Activated CD8-positive, alpha-beta T cell treated with anti-CD3 and anti-CD28 coated beads, Interleukin-2, amount 10 ng/mL, durations not matched to agents 7 days and 5 days (primary cell): ENCODE measurements around the gene PCDHGA3. TPM values are rescaled to one million over a fixed set of nuclear protein-coding genes. Genes with fewer than 3 reads are reported as not detected.
A peak's percentile ranks its signal among the peaks of the same experiment; 100 is the strongest.
"Not testable (repeated sequence)": the region's sequence is repeated elsewhere in the genome, so short reads cannot be mapped to it uniquely, and the experiment has no call there.

ENCODE experiments used
- ATAC-seq: fragments of 150-1000 bp; cut with Tn5 transposase; one replicate; pipeline ENCODE4 v1.10.0; 2021; ENCODE audit warnings: moderate library complexity
- CTCF ChIA-PET: fragments of 350-600 bp; sonication (Branson Sonifier 250); formaldehyde crosslinking; loops from one replicate; lab custom pipeline; 2021; ENCODE audit warnings: antibody characterized with exemption; lab: Charles Lee
- POLR2A ChIA-PET: fragments of 350-600 bp; sonication (Branson Sonifier 250); formaldehyde crosslinking; loops from one replicate; lab custom pipeline; 2021; ENCODE audit warnings: antibody characterized with exemption; lab: Charles Lee
- DNase-seq: peaks from one replicate; pipeline ENCODE4 v3.0.0-alpha.2; 2020
- H3K27ac Mint-ChIP-seq: one replicate; pipeline ENCODE4 v1.8.0; 2021; ENCODE audit warnings: mild to moderate bottlenecking, mixed read lengths
- H3K27me3 Mint-ChIP-seq: one replicate; pipeline ENCODE4 v1.8.0; 2021; ENCODE audit warnings: low read depth, mixed read lengths
- H3K36me3 Mint-ChIP-seq: one replicate; pipeline ENCODE4 v1.8.0; 2021; ENCODE audit warnings: low read depth, mixed read lengths
- H3K4me1 Mint-ChIP-seq: one replicate; pipeline ENCODE4 v1.8.0; 2021; ENCODE audit warnings: low read depth, mixed read lengths
- H3K4me3 Mint-ChIP-seq: one replicate; pipeline ENCODE4 v1.8.0; 2021; ENCODE audit warnings: mild to moderate bottlenecking, mixed read lengths
- H3K9me3 Mint-ChIP-seq: one replicate; pipeline ENCODE4 v1.8.0; 2022; ENCODE audit warnings: mixed read lengths; ENCODE audit not compliant: insufficient read depth
- total RNA-seq, 2 experiments: library from RNA; stranded (reverse); gene quantifications; one replicate each; pipeline ENCODE4 v1.2.3, GENCODE V29; 2021

PCDHGA3 gene
- total RNA-seq = not detected

DNA sequence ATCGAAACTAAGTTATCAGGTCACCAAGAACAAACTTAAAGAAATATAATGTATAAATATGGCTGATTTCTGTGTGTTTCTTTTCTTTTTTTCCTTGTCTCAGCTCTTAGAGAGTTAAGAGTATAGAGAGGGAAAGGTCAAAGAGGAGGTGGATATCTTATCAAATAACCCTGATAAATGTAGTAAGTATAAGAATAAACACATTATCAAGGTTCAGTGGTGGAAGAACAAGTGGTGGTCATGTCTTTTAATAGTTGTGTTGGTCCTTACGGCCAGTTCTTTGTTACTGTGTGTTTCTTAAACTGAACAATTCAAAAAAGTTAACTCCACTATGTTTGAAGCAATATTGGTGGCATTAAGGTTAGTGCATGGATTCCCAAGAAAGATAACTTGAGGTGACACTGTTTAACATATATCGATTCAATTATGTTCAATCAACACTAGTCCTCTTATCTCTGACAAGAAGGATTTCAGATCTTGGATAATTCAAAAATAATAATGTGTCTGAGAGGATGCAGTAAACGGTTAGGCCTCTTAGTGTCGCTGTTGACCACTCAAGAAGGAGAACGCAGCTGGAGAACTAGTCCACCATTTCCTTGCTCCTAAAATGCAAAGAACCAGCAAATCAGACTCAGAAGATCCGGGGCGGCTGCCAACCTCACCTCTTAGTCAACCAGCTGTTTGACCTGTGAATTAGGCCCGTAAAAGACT lies at the start of gene PCDHGA3:
TSS of gene PCDHGA3 (plus strand) at position 588 of the 711 bp plus-strand sequence. CDS start 205 bp downstream, outside the sequence.
- ATAC-seq (no peak), DNase-seq (peak; percentile 47)
- peaks cover 17% of the 10 kb centered on the region for H3K27me3 Mint-ChIP-seq
- H3K4me3 Mint-ChIP-seq = peak within 1 kb of the TSS; percentile 55
- ChIA-PET POLR2A (no interaction called here), CTCF (interaction anchor here (0.7 to 3.4 kb wide), 10 partner anchors 8 to 180 kb away, joined by 3 to 33 read pairs (median 4); partner anchors contain the start of genes PCDHGA12, PCDHGB2, PCDHGB3 and PCDHGB5)
- H3K36me3 Mint-ChIP-seq = peaks cover 10% of the 10 kb centered on the region
- H3K9me3 Mint-ChIP-seq = peaks cover 11% of the 10 kb centered on the region
- H3K4me1 Mint-ChIP-seq = no peaks in the 10 kb centered on the region
- H3K27ac Mint-ChIP-seq = no peak within 1 kb of the TSS

DNA sequence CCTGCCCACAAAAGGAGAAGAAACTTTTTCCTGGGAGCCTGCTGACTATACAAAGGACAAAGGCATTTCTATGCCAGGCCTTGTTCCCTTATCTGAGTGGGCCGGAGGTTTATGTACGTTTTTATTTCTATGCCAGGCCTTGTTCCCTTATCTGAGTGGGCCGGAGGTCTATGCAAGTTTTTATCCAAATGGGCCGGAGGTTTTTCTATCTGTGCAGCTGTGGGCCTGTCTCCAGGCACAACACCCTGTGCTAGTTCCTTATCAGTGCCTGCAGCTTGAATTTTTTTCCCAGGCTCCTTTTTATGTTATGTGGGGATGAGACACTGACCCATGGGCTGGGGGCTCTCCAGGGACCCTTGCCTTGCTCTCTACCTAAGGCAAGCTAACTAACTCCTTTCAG lies 45.3 kb upstream of the PCDHGA3 start:
- Mint-ChIP-seq H3K9me3 (peaks cover 23% of the 10 kb centered on the region), H3K36me3 (peaks cover 9% of the 10 kb centered on the region), H3K4me3 (no peak overlapping the region), H3K27me3 (no peaks in the 10 kb centered on the region), H3K4me1 (no peaks in the 10 kb centered on the region), H3K27ac (no peak overlapping the region)
- CTCF ChIA-PET = interaction anchor here (1.1 kb wide), 1 partner anchor 132 kb away, joined by 3 read pairs; the partner anchor contains the start of gene PCDHGA12
- POLR2A ChIA-PET = no interaction called here
- ATAC-seq (no peak), DNase-seq (no peak)

DNA sequence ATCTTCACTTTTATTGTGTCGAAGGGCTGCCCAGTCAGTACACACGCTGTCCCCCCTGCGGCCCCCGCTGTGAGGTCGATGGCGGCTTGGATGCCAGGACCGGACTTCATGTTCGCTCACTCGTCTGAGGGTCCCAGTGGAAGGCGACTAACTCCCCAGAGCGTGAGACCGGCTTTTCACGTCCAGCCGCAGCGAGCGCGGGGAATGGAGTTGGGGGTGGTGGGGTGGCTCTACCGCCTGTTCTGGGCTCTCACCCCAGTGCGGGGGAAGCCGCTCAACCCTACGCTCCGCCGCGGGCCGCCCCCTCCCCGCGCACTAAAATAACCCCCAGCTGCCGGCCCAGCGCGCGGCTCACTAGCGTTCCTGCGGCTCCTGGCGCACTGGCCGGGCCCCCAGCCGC lies 39.9 kb upstream of the PCDHGA3 start, which contains the start of gene SLC25A2:
TSS of gene SLC25A2 (minus strand) at position 294 of the 400 bp plus-strand sequence. CDS start at position 110, 184 bp downstream.
- no peaks in the 10 kb centered on the region for H3K27me3 Mint-ChIP-seq
- no peak within 1 kb of the TSS for H3K4me3 Mint-ChIP-seq
- ChIA-PET POLR2A (no interaction called here), CTCF (no interaction called here)
- DNase-seq = no peak
- H3K9me3 Mint-ChIP-seq = peaks cover 49% of the 10 kb centered on the region
- no peak within 1 kb of the TSS for H3K27ac Mint-ChIP-seq
- ATAC-seq = no peak
- H3K36me3 Mint-ChIP-seq = peaks cover 15% of the 10 kb centered on the region
- H3K4me1 Mint-ChIP-seq = no peaks in the 10 kb centered on the region

DNA sequence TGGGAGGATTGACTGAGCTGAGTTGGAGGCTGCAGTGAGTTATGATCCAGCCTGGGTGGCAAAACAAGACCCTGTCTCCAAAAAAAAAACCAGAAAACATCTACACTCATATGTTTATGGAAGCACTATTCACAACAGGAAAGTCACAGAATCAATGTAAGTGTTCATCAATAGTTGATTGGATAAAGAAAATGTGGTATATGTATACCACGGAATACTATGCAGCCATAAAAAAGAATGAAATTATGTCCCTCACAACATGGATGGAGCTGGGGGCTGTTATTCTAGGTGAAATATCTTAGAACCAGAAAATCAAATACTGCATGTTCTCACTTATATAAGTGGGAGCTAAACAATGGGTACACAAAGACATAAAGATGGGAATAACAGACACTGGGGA lies 37.0 kb upstream of the PCDHGA3 start:
- H3K4me3 Mint-ChIP-seq = no peak overlapping the region
- no peaks in the 10 kb centered on the region for H3K27me3 Mint-ChIP-seq
- DNase-seq (no peak), ATAC-seq (no peak)
- no peaks in the 10 kb centered on the region for H3K4me1 Mint-ChIP-seq
- ChIA-PET CTCF (interaction anchor here (1.9 kb wide), 1 partner anchor 13 kb away, joined by 4 read pairs; the partner anchor contains the start of gene TAF7), POLR2A (no interaction called here)
- H3K27ac Mint-ChIP-seq = no peak overlapping the region
- peaks cover 48% of the 10 kb centered on the region for H3K9me3 Mint-ChIP-seq
- H3K36me3 Mint-ChIP-seq = peaks cover 19% of the 10 kb centered on the region

DNA sequence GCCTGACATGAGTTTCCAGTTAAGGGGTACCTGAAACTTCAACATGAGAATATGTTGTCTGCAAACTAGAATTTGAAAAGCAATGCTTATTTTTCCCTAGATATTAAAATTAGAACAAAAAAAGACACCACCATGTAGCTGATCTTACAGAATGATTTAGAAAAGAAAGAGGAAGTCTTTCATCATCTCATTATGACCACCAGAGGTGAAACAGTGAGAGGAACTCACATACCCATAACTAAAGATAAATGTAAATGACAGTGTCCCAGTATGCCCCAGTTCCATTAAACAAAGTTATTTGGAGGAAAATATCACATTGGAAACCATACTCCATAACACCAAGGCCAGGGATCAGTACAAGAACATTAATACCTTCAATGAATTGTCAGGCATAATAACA lies 29.9 kb upstream of the PCDHGA3 start:
- H3K4me1 Mint-ChIP-seq = peaks cover 5% of the 10 kb centered on the region
- H3K27me3 Mint-ChIP-seq = no peaks in the 10 kb centered on the region
- ChIA-PET POLR2A (no interaction called here), CTCF (no interaction called here)
- peaks cover 60% of the 10 kb centered on the region for H3K36me3 Mint-ChIP-seq
- no peak for ATAC-seq
- no peak for DNase-seq
- H3K4me3 Mint-ChIP-seq = no peak overlapping the region
- H3K27ac Mint-ChIP-seq = no peak overlapping the region
- peaks cover 49% of the 10 kb centered on the region for H3K9me3 Mint-ChIP-seq

DNA sequence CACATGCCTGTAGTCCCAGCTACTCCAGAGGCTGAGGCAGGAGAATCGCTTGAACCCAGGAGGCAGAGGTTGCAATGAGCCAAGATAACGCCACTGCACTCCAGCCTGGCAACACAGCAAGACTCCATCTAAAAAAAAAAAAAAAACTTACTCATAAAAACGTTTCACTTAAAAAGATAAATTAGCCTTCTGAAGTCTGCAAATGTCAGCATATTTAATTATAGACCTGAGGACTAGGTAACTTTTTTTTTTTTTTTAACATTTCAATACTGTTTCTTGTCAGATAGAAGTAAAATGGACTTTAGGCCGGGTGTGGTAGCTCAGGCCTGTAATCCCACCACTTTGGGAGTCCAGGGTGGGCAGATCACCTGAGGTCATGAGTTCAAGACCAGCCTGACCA lies 26.7 kb upstream of the PCDHGA3 start:
- peaks cover 80% of the 10 kb centered on the region for H3K36me3 Mint-ChIP-seq
- CTCF ChIA-PET = interaction anchor here (4.5 kb wide), 1 partner anchor 27 kb away, joined by 33 read pairs; the partner anchor contains the start of gene PCDHGA3
- POLR2A ChIA-PET, H3K27me3 Mint-ChIP-seq, ATAC-seq, H3K4me3 Mint-ChIP-seq, DNase-seq, H3K27ac Mint-ChIP-seq: not testable (repeated sequence)
- peaks cover 30% of the 10 kb centered on the region for H3K4me1 Mint-ChIP-seq
- H3K9me3 Mint-ChIP-seq = peaks cover 62% of the 10 kb centered on the region

DNA sequence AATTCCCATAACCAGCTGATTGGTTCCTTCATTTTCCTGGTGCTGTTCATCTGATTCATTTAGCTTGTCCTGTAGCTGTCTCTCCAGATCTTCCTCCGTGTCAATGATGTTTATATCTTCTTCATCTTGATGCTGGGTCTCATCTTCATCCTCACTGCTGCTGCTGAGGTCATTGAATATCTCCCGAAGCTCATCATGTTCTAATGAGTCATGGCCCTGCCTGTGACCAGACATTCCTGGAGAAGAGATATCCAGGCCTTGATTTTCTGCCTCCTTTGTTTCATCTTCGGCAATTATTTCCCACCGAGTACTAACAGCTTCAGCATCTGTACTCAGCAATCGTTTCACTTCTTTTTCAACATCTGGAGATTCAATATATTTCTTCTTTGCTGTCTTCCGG lies 24.4 kb upstream of the PCDHGA3 start:
- DNase-seq (no peak), ATAC-seq (no peak)
- Mint-ChIP-seq H3K4me3 (peak overlapping the region; percentile 99), H3K4me1 (peaks cover 33% of the 10 kb centered on the region), H3K36me3 (peaks cover 70% of the 10 kb centered on the region), H3K27me3 (no peaks in the 10 kb centered on the region), H3K9me3 (peaks cover 57% of the 10 kb centered on the region), H3K27ac (peak overlapping the region; percentile 37)
- ChIA-PET POLR2A (interaction anchor here (0.8 kb wide), 1 partner anchor 50 kb away, joined by 3 read pairs; no protein-coding TSS in a partner anchor), CTCF (interaction anchor here (0.6 to 4.5 kb wide), 9 partner anchors 10 to 194 kb away, joined by 3 to 33 read pairs (median 6); partner anchors contain the start of genes PCDHGA1, PCDHGA3, PCDHGA4 and PCDHGB3)

DNA sequence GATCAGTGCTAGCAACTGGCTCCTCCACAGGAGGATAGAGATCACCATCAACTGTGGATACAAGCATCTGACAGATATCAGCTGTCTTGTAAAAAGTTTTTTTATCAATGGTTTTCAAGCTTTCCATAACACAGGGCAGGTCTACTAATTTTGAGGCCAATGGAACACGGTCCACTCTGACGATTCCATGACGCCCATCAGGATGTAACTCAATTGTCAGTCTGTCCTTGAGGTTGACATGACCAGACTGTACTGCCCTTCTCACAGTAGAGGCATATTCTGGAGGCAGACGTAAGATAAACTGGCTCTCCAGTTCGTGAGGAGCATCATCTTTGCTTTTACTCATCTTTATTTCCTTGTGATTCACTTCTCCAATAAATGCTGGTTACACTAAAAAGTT lies 23.9 kb upstream of the PCDHGA3 start:
- Mint-ChIP-seq H3K9me3 (peaks cover 56% of the 10 kb centered on the region), H3K27ac (peak overlapping the region; percentile 100), H3K27me3 (peaks cover 2% of the 10 kb centered on the region), H3K36me3 (peaks cover 67% of the 10 kb centered on the region), H3K4me3 (peak overlapping the region; percentile 99), H3K4me1 (peaks cover 33% of the 10 kb centered on the region)
- ATAC-seq = no peak
- ChIA-PET POLR2A (interaction anchor here (0.6 to 1.8 kb wide), 15 partner anchors 8 to 618 kb away, joined by 3 to 14 read pairs (median 3); partner anchors contain the start of gene PCDHGA1), CTCF (interaction anchor here (0.7 to 4.5 kb wide), 35 partner anchors 8 to 594 kb away, joined by 3 to 33 read pairs (median 4); partner anchors contain the start of genes PCDHGA1, PCDHGA10, PCDHGA11 and PCDHGA2)
- DNase-seq = no peak

DNA sequence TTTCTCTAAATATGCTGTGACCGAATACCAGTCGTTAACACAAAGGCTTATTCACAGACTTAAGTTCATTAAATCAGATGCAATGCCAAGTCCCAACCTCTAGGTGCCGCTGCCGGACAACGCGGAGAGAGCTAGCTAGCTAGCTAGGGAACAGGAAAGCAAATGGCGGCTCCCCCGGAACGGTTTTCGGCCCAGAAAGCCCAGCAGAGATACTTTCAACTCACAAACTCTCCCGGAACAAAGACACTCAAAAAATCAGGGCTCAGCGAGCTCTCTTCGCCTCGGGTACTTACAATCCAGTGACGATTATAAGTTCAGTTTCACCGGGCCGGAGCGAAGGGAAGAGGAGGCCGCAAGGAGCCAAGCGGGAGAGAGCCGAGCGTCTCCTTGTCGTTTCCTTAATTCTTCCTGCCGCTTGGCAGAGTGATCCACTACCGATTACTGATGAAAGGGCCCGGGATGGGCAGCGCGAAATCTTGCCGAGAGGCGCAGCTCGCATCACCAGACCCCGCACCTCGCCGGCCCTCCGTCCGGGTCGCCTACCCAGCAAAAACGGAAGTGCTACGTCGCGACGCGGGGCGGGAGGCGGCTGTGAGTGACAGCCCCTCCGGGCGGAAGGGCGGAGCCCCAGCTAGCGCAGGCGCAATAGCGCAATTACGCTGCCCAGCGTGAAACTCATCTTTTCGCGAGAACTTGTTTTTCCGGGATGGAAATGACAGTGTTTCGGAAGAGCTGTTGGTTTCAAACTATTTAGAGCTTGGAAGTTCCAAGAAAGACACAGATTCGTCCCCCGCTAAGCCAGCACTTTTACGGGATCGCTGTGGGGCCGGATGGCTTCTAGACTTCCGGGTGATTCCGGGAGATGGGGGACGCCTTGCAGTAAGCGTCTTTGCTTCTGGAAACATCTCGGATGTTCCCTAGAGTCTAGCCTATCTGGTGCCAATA lies 23.1 kb upstream of the PCDHGA3 start, which contains the start of gene TAF7:
TSS of gene TAF7 (minus strand) at position 560 of the 945 bp plus-strand sequence. CDS start 740 bp downstream, outside the sequence.
- H3K9me3 Mint-ChIP-seq = peaks cover 53% of the 10 kb centered on the region
- H3K4me1 Mint-ChIP-seq = peaks cover 33% of the 10 kb centered on the region
- ATAC-seq (peak; percentile 94), DNase-seq (peak; percentile 95)
- ChIA-PET POLR2A (interaction anchor here (0.6 to 1.8 kb wide), 20 partner anchors 9 to 640 kb away, joined by 3 to 14 read pairs (median 3); partner anchors contain the start of gene PCDHGA1), CTCF (interaction anchor here (0.7 to 4.5 kb wide), 40 partner anchors 9 to 630 kb away, joined by 3 to 33 read pairs (median 4); partner anchors contain the start of genes HARS1, PCDHB14, PCDHGA1 and PCDHGA10)
- peak within 1 kb of the TSS; percentile 100 for H3K27ac Mint-ChIP-seq
- peaks cover 2% of the 10 kb centered on the region for H3K27me3 Mint-ChIP-seq
- H3K36me3 Mint-ChIP-seq = peaks cover 59% of the 10 kb centered on the region
- H3K4me3 Mint-ChIP-seq = peak within 1 kb of the TSS; percentile 99

DNA sequence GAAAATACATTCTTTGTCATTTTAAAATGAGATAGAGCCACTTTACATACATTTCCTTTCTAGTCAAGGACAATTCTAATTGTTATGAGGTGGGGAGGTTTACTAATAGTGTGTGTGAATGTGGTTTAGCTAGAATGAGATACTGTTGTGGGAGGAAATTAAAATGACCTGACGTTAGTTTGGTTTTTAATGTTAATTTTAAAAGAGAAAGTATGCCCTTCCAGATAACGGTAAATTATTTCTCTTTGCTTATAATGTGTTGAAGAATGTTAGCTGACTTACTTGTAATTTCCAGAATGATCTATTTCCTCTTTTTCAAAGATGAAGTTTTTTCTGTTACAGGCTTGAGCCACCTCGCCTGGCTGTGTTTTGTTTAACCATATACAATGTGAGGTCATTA lies 21.4 kb upstream of the PCDHGA3 start:
- peaks cover 38% of the 10 kb centered on the region for H3K4me1 Mint-ChIP-seq
- peaks cover 4% of the 10 kb centered on the region for H3K27me3 Mint-ChIP-seq
- DNase-seq (no peak), ATAC-seq (no peak)
- H3K36me3 Mint-ChIP-seq = peaks cover 44% of the 10 kb centered on the region
- peaks cover 50% of the 10 kb centered on the region for H3K9me3 Mint-ChIP-seq
- no peak overlapping the region for H3K4me3 Mint-ChIP-seq
- POLR2A ChIA-PET = no interaction called here
- CTCF ChIA-PET = interaction anchor here (0.9 to 3.4 kb wide), 4 partner anchors 7 to 242 kb away, joined by 3 to 29 read pairs (median 8); partner anchors contain the start of gene PCDHGA1
- H3K27ac Mint-ChIP-seq = no peak overlapping the region
